ENCODE results near the gene TPST2. TPM values are rescaled to one million over a fixed set of nuclear protein-coding genes. Genes with fewer than 3 reads are reported as not detected.
"Not testable (repeated sequence)": the region's sequence is repeated elsewhere in the genome, so short reads cannot be mapped to it uniquely, and the experiment has no call there.

The TPST2 gene
- total RNA-seq, 3 donors from 2014 or later: 32.5 to 45.4 (median 38.8) TPM

DNA sequence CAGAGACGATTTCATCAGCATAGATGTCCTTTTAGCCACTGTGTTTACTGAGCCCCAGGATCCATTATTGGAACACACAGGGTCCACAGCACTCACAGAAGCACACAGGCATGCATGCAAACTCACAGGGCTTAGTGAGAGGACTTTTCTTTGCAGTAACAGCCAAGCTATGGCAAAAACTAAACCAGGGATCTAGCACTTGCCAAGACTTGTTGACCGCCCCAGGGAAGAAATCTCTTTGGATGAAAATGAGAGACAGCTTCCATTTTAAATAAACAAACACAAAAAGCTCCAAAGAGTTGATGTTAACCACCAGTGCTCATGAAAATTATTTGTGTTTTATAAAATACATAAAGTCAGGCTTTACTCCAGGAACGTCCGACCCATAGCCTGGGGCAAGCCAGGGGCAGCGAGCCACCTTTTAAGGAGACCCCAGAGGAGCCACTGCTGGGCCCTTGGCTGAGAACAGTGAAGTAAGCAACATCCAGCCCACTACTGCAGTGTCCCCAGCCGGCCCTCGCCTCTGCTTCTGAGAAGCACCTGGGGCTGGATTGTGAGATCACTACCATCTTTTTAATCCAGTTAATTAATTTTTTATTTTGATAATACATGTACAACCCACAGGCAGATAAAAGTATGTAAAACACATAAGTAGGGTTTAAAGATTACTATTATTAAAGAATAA lies 55.6 kb downstream of the TPST2 start:
- no peak for ATAC-seq
- Mint-ChIP-seq H3K27me3 (ENCODE audit: low read depth) (no peaks in the 10 kb centered on the region), H3K36me3 (ENCODE audit: insufficient read depth) (peaks cover 31% of the 10 kb centered on the region), H3K9me3 (no peaks in the 10 kb centered on the region), H3K4me3 (no peak overlapping the region), H3K4me1 (ENCODE audit: low read depth) (peaks cover 17% of the 10 kb centered on the region)
- DNase-seq: no peak

DNA sequence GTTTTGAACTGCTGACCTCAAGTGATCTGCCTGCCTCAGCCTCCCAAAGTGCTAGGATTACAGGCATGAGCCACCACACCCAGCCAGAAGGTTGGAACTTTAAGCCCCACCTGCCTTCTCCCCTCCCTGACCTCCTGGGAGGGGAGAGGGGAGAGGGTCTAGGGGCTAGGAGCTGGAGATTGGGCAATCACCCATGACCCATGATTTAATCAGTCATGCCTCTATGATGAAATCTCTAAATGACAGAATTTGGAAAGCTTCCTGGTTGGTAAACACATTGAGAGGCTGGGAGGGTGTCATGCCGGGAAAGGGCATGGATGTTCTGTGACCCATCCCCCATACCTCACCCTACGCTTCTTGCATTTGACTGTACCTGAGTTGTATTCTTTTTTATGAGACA lies 60.6 kb downstream of the TPST2 start:
- no peaks in the 10 kb centered on the region for H3K27me3 Mint-ChIP-seq (ENCODE audit: low read depth)
- H3K4me1 Mint-ChIP-seq (ENCODE audit: low read depth): peaks cover 8% of the 10 kb centered on the region
- no peak for DNase-seq
- H3K4me3 Mint-ChIP-seq: no peak overlapping the region
- no peak for ATAC-seq
- H3K36me3 Mint-ChIP-seq (ENCODE audit: insufficient read depth): peaks cover 30% of the 10 kb centered on the region
- no peaks in the 10 kb centered on the region for H3K9me3 Mint-ChIP-seq

DNA sequence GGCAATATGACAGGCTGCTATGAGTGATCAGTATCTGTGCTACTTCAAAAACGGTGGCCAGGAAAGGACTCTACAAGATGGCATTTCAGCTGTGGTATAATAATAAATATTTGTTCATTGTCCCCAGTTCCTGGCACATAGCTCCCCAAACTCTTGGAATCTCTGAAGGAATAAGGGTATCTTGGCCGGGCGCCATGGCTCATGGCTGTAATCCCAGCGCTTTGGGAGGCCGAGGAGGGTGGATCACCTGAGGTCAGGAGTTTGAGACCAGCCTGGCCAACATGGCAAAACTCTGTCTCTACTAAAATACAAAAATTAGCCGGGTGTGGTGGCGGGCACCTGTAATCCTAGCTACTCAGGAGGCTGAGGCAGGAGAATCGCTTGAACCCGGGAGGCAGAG lies 61.4 kb downstream of the TPST2 start:
- DNase-seq; ATAC-seq; H3K27me3 Mint-ChIP-seq (ENCODE audit: low read depth); H3K4me3 Mint-ChIP-seq; H3K4me1 Mint-ChIP-seq (ENCODE audit: low read depth); H3K9me3 Mint-ChIP-seq: not testable (repeated sequence)
- peaks cover 32% of the 10 kb centered on the region for H3K36me3 Mint-ChIP-seq (ENCODE audit: insufficient read depth)

DNA sequence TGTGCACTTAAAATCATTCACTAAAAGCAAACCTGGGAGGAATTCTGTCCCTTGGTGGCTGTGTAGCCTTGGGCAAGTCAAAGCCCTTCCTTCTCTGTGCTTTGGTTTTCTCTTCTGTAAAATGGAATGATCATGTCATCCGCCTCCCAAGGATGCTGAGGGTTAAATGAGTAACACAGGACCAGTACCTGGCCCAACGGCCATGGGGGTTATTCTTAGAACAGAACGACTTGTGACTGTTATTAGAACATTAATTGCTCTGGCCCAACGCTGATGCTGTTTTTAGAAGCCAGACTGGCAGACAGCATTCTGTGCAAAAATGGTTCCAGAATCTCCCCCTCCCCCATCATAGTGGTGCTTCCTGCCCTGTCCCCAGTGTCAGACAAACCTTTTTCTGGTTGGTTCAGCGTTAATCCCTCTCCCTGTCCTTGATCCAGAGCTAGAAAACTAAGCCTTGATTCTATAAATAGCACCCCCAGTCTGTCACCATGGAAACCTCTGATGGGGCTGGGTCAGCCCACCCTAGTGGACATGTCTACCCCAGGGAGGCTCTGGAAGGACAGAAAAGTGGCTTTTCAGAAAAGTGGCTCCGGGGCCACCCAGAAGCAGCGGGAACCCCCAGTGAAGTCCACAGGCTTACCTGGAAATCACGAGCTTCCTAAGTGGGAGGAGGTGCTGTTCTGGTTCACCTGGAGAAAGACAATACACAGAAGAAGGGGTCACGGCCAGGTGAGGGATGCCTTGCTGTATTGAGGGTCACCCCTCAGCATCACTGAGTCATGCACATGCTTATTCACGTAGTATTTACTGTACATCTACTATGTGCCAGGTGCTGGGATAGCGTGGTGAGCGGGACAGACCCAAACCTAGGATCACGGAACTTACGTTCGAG lies 62.1 kb downstream of the TPST2 start:
- Mint-ChIP-seq H3K4me3 (no peak overlapping the region), H3K4me1 (ENCODE audit: low read depth) (peaks cover 7% of the 10 kb centered on the region), H3K36me3 (ENCODE audit: insufficient read depth) (peaks cover 32% of the 10 kb centered on the region), H3K9me3 (no peaks in the 10 kb centered on the region), H3K27me3 (ENCODE audit: low read depth) (no peaks in the 10 kb centered on the region)
- DNase-seq: no peak
- no peak for ATAC-seq

DNA sequence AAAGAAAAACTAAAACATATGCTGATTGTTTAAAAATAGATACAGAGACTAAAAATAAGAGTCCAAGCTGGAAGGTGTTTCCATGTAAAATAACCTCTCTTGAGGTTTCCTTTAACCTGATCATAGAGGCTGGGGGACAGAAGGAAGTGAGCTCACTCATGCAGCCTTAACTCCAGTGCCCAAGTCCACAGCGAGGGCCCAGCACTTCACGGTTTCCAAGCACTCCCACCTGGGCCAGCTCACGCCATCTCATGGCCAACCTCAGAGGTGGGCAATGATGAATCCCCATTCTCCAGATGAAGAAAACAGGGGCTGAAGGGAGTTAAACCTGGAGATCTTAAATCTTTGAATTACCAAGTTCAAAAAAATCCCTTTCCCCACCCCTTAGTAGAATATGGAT lies 62.8 kb downstream of the TPST2 start:
- H3K4me1 Mint-ChIP-seq (ENCODE audit: low read depth): peaks cover 2% of the 10 kb centered on the region
- H3K27me3 Mint-ChIP-seq (ENCODE audit: low read depth): no peaks in the 10 kb centered on the region
- no peaks in the 10 kb centered on the region for H3K9me3 Mint-ChIP-seq
- DNase-seq: no peak
- no peak for ATAC-seq
- no peak overlapping the region for H3K4me3 Mint-ChIP-seq
- H3K36me3 Mint-ChIP-seq (ENCODE audit: insufficient read depth): peaks cover 30% of the 10 kb centered on the region

DNA sequence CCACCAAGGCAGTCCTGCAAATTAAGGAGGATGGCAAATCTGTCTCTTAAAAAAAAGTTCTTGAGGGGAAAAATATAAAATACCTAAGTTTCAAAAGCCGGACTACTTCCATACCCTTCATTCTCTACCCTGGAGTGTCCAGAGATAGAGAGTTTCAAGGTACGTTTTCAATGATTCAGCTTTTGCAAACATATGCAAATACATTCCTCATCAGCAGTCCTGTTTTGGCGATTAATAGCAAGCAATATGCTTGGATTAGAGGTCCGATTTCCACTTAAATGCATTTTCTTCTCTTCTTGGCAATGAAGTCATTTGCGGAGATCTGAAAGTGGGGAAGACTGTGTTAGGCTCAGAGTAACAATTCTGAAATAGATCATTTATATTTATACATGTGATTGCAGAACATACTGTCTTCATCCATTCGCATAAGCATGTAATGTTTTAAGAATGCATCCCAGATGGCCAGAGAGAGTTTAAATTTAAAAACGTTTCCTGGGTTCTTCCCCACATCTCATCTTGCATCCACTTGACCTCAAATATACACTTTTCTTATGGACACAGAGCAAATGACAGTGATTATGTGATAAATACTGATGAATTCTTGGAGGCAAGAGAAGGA lies 63.9 kb downstream of the TPST2 start:
- peaks cover 26% of the 10 kb centered on the region for H3K36me3 Mint-ChIP-seq (ENCODE audit: insufficient read depth)
- ATAC-seq (no peak), DNase-seq (no peak)
- H3K4me1 Mint-ChIP-seq (ENCODE audit: low read depth): peaks cover under 1% of the 10 kb centered on the region
- no peaks in the 10 kb centered on the region for H3K27me3 Mint-ChIP-seq (ENCODE audit: low read depth)
- H3K4me3 Mint-ChIP-seq: no peak overlapping the region
- no peaks in the 10 kb centered on the region for H3K9me3 Mint-ChIP-seq

DNA sequence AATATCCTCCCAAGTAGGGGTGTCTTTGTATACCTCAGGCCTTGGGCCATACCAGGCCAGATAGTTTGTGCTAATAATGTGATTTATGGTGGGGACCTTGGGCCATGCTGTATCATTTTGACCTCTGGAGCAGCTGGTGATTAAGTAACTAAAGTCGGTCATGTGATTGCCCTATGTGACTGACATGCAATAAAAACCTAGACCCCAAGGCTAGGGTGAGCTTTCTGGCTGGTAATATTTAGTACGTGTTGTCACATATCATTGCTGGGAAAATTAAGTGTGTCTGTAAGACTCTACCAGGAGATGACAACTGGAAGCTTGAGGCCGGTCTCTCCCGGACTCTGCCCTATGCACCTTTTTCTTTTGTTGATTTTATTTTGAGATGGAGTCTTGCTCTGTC lies 65.1 kb downstream of the TPST2 start:
- no peaks in the 10 kb centered on the region for H3K27me3 Mint-ChIP-seq (ENCODE audit: low read depth)
- no peak for DNase-seq
- no peak overlapping the region for H3K4me3 Mint-ChIP-seq
- H3K36me3 Mint-ChIP-seq (ENCODE audit: insufficient read depth): peaks cover 18% of the 10 kb centered on the region
- no peak for ATAC-seq
- H3K9me3 Mint-ChIP-seq: no peaks in the 10 kb centered on the region
- no peaks in the 10 kb centered on the region for H3K4me1 Mint-ChIP-seq (ENCODE audit: low read depth)

DNA sequence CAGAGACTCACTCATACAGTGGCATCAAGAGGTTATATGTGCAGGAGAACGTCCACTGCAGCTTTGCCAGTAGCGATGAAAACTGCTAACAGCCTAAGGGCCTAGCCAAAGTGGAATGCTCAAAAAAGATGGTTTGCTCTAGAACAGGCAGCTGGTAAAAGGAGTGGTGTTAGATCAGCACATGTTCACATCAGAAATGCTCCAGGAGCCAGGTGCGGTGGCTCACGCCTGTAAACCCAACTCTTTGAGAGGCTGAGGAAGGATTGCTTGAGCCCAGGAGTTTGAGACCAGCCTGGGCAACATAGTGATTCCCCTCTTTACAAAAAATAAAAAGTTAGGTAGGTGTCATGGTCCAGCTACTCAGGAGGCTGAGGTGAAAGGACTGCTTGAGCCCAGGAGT lies 67.3 kb downstream of the TPST2 start:
- ATAC-seq (no peak), DNase-seq (no peak)
- H3K36me3 Mint-ChIP-seq (ENCODE audit: insufficient read depth): peaks cover 17% of the 10 kb centered on the region
- no peaks in the 10 kb centered on the region for H3K4me1 Mint-ChIP-seq (ENCODE audit: low read depth)
- no peaks in the 10 kb centered on the region for H3K27me3 Mint-ChIP-seq (ENCODE audit: low read depth)
- no peak overlapping the region for H3K4me3 Mint-ChIP-seq
- H3K9me3 Mint-ChIP-seq: no peaks in the 10 kb centered on the region

DNA sequence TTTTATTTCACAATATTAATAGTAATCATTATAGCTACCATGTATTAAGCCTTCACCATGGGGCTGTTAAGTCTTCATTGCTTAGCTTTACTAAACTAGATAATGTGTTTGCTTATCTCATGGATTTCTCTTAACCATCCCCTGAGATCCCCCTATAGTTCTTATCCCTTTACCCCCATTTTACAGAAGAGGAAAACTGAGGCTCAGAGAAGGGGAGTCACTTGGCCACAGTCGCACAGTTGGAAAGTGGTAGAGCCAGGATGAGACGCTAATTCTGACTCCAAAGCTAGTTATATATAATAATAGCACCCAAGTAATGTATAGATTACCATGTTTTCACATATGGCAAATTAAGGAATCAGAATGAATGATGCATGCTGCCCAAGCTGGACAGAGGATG lies 67.9 kb downstream of the TPST2 start:
- no peak for ATAC-seq
- Mint-ChIP-seq H3K27me3 (ENCODE audit: low read depth) (no peaks in the 10 kb centered on the region), H3K36me3 (ENCODE audit: insufficient read depth) (peaks cover 15% of the 10 kb centered on the region), H3K9me3 (no peaks in the 10 kb centered on the region), H3K4me3 (no peak overlapping the region), H3K4me1 (ENCODE audit: low read depth) (no peaks in the 10 kb centered on the region)
- DNase-seq: no peak

DNA sequence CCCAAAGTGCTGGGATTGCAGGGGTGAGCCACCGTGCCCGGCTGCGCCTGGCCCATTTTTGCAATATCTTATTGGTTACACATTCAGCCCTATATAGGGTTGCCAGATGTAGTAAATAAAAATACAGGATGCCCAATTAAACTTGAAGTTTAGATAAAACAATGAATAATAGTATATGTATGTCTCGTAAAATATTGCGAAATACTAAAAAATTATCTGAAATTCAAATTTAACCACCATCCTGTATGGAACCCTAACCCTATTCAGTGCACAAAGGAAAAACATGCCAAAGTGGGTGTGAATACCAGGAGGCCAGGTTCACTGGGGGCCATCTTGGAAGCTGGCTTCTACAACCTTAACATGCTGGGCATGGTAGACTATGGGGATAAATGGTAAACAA lies 72.5 kb downstream of the TPST2 start:
- no peaks in the 10 kb centered on the region for H3K36me3 Mint-ChIP-seq (ENCODE audit: insufficient read depth)
- DNase-seq (no peak), ATAC-seq (no peak)
- H3K4me3 Mint-ChIP-seq: no peak overlapping the region
- H3K4me1 Mint-ChIP-seq (ENCODE audit: low read depth): peaks cover 17% of the 10 kb centered on the region
- no peaks in the 10 kb centered on the region for H3K27me3 Mint-ChIP-seq (ENCODE audit: low read depth)
- H3K9me3 Mint-ChIP-seq: no peaks in the 10 kb centered on the region

DNA sequence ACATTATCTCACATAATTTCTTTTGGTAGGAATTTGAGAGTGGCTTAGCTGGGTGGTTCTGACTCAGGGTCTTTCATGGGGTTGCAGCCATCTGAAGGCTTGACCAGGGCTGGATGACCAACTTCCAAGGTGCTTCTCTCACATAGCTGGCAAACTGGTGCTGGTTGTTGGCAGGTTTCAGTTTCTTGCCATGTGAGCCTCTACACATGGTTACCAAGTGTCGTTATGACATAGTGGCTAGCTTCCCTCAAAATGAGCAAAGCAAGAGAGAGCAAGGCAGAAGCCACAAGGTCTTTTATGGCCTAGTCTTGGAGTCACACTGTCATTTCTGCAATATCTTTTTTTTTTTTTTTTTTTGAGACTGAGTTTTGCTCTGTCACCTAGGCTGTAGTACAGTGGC lies 73.4 kb downstream of the TPST2 start:
- ATAC-seq (no peak), DNase-seq (no peak)
- Mint-ChIP-seq H3K4me1 (ENCODE audit: low read depth) (peaks cover 25% of the 10 kb centered on the region), H3K27me3 (ENCODE audit: low read depth) (no peaks in the 10 kb centered on the region), H3K4me3 (no peak overlapping the region), H3K9me3 (no peaks in the 10 kb centered on the region), H3K36me3 (ENCODE audit: insufficient read depth) (peaks cover 3% of the 10 kb centered on the region)

DNA sequence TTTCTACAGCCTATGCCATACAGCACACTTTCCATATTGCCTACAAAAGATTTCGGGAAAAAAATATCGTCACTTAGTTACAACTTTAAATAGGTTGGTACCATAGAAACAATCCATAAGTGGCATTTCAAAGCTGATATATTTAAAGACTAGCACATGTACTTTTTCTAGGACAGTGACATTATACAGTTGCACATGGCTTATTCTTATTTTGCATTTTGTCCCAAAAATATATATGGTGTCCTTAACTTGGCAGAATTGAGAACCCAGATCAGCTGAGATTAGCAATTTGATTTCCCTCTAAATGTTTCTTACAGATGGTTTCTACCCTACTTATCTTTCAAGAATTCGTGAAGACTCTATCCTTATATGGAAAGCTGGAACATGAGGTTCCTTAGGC lies 74.0 kb downstream of the TPST2 start:
- ATAC-seq (no peak), DNase-seq (no peak)
- H3K4me1 Mint-ChIP-seq (ENCODE audit: low read depth): peaks cover 31% of the 10 kb centered on the region
- H3K36me3 Mint-ChIP-seq (ENCODE audit: insufficient read depth): peaks cover 6% of the 10 kb centered on the region
- H3K27me3 Mint-ChIP-seq (ENCODE audit: low read depth): no peaks in the 10 kb centered on the region
- no peak overlapping the region for H3K4me3 Mint-ChIP-seq
- no peaks in the 10 kb centered on the region for H3K9me3 Mint-ChIP-seq

DNA sequence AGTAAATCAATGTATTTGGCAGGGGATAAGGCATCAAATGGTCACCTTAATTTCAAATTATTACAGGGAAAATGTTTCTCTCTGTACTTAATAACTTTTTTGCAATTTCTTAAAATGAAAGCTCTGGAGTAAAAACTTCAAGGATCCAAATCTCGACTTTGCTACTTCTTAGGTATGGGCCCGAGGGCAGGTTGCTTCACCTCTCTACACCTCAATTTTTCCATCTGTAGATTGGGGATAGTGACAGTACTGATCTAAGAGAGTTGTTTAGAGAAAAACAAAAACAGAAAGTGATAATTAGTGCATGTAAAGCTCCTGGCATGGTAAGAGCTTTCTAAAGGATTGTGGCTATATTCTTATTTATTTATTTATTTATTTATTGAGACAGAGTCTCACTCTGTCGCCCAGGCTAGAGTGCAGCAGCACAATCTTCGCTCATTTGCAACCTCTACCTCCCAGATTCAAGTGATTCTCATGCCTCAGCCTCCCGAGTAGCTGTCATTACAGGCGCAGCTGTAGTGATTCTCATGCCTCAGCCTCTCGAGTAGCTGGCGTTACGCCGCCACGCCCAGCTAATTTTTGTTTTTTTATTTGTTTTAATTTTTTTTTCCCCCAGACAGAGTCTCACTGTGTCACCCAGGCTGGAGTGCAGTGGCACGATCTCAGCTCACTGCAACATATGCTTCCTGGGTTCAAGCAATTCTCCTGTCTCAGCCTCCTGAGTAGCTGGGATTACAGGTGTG lies 75.3 kb downstream of the TPST2 start:
- ATAC-seq (no peak), DNase-seq (no peak)
- H3K4me3 Mint-ChIP-seq: no peak overlapping the region
- H3K27me3 Mint-ChIP-seq (ENCODE audit: low read depth): no peaks in the 10 kb centered on the region
- H3K36me3 Mint-ChIP-seq (ENCODE audit: insufficient read depth): peaks cover 12% of the 10 kb centered on the region
- H3K9me3 Mint-ChIP-seq: no peaks in the 10 kb centered on the region
- peaks cover 41% of the 10 kb centered on the region for H3K4me1 Mint-ChIP-seq (ENCODE audit: low read depth)

DNA sequence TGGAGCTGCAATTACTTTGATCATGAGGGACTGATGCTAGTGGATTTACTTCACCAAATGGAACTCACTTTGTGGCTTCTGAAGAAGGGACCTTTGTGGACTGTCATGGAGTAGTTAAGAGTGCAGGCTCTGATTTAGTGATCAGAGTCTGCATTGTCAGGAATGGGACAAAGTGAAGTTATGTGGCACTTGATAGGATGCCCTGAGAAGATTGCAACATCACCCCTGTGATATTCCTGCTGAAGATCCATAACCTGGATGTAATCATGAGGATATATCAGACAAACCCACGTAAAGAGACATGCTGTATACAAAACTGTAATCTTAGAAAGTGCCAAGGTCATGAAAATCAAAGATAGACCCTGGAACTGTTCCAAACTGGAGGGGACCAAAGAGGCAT lies 76.1 kb downstream of the TPST2 start:
- no peaks in the 10 kb centered on the region for H3K27me3 Mint-ChIP-seq (ENCODE audit: low read depth)
- H3K9me3 Mint-ChIP-seq: no peaks in the 10 kb centered on the region
- H3K4me3 Mint-ChIP-seq: peak overlapping the region; percentile 100
- no peak for ATAC-seq
- peaks cover 18% of the 10 kb centered on the region for H3K36me3 Mint-ChIP-seq (ENCODE audit: insufficient read depth)
- DNase-seq: no peak
- H3K4me1 Mint-ChIP-seq (ENCODE audit: low read depth): peaks cover 47% of the 10 kb centered on the region
